ENCODE measurements around the gene MRAS.

The MRAS gene

DNA sequence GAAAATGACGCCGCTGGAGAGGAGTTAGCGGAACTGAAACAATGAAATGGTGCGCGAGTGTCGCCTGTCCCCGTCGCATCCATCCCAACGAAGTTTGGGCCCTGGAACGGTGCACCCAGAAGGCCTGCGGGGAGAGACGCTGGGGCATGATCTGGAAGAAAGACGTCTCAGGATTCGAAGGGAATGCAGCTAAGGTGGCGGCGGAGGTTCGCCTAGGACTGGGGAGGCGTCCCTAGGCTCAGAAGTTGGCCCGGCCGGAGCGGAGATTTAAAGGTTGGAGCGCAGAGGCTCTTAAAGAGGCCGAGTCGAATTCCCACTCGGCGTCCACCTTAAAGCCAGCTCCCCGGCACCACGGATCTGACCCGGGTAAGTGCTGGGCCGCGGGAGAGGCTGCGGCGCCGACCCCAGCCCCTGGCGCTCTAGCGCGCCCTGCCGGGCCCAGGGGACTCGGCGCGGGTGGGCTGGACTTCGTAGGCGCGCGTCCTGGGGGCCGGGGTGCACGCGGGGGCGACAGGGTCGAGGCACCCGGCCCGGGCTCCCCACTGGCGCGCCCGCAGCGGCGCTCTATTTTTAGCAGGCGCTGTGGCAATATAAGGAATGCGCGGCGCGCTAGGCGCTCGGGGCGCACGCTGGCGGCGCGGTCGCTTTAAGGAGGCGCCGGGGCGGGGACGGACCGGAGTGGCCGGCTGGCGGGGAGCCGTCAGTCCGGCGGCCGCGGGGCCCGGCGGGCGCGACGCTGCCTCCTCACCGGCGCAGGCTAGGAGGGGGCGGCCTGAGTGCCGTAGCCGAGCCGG, at the start of gene MRAS:
Gene MRAS (plus strand): TSS at position 620 of the 794 bp plus-strand sequence. CDS start 24,305 bp downstream, outside the sequence.
- peak in 1 of 2 experiments; percentile 20 for DNase-seq

- peak; percentile 29 to 30 for DNase-seq
Measured at GRCh38 chr3:138300647-138301046, 47.7 kb upstream of the MRAS start.

- DNase-seq: no peak
Measured at GRCh38 chr3:138303474-138303873, 44.9 kb upstream of the MRAS start.

GRCh38 chr3:138307899-138308298, 40.5 kb upstream of the MRAS start:
- no peak for DNase-seq

- DNase-seq: no peak
Measured at GRCh38 chr3:138308783-138309182, 39.6 kb upstream of the MRAS start.

DNA sequence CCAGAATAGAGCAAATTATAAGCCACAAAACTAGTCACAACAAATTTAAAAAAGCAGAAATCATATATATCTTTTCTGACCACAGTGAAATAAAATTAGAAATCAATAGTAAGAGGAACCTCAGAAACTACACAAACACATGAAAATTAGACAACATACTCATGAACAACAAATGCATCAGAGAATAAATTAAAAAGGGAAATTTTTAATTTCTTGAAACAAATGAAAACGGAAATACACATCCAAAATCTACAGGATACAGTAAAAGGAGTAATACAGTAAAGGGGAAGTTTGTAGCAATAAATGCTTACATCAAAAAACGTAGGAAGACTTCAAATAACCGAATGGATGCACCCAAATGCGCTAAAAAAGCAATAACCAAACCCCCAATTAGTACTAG, 37.9 kb upstream of the MRAS start:
- DNase-seq: no peak

DNA sequence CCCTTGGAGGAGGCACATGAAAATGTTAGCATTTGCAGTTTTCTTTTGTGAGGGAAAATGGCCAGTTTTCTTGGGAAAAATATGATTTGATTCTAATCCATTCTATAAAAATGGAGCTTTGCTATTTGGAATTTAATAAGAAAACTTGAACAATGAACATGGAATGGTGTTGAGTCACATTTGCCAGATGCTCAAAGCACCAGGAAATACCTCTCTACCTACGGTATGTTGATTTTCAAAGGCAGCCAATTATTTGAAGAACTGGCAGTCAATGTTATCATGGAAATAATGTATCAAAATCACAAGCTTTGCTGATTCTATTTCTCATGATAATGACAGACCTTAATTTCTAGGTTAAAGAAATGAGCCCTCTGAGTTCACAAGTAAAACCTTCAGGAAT, 33.6 kb upstream of the MRAS start:
- DNase-seq: no peak

- DNase-seq: no peak
Measured at GRCh38 chr3:138317687-138318086, 30.7 kb upstream of the MRAS start.

GRCh38 chr3:138323971-138324370, 24.4 kb upstream of the MRAS start:
- no peak for DNase-seq

DNA sequence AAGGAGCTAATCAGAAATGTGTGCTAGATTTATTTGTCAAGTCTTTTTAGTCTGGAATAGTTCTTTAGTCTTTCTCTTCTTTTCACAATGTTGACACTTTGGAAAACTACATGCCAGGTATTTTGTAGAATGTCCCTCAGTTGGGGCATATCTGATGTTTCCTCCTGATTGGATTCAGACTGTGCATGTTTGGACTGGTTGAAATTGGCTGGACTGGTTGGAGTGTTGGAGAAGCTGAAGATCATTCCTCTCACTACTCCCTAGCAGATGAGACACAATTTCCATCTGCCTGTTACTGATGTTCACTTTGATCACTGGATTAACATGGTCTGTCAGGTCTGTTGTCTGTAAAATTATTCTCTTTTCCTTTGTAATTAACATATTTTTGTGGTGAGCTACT, 22.4 kb upstream of the MRAS start:
- no peak for DNase-seq

DNA sequence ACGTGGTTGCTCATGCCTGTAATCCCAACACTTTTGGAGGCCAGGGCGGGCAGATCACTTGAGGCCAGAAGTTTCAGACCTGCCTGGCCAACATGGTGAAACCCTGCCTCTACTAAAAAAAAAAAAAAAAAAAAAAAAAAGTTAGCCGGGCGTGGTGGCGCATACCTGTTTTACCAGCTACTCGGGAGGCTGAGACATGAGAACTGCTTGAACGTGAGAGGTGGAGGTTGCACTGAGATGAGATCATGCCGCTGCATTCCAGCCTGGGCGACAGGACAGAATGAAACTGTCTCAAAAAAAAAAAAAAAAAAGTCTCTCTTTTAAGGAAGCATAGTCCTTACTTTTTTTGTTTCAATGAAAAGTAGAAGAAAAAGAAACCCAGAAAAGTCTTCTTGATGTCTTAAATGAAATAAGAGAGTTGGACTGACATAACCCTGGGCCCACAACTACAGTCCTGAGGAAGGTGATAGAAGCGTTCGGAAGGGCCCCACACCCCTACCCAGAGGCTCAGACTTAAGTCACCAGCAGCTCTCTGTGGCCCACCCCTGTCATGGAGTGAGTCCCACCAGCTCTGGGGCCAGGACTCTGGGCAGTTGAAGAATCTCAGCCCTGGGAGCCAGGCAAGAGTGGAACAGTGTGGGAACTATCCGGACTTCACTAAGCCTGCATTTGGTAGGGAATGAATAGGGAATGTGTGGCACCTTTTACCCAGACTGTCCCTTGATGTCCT, 21.3 kb upstream of the MRAS start:
- DNase-seq: no peak

DNA sequence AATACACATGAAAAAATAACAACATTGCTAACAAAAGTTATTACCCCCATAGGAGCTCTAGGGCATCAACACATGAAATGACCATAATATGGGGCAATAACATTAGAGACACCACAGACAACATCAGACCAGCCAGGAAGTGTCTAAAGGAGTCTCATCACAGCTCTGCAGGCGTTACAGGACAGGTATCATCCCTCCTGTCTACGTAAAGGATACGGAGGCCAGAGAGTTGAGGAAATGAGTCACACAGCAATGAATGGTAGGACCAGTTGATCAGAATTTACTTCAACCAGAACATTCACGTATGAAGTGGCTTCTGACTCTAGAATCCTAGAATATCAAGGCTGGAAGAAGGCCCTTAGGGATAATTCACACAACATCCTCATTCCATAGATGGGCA, 20.5 kb upstream of the MRAS start:
- DNase-seq: no peak

- no peak for DNase-seq
Measured at GRCh38 chr3:138328341-138328740, 20.0 kb upstream of the MRAS start.

GRCh38 chr3:138329127-138329983, 19.0 kb upstream of the MRAS start, which contains the start of gene NME9:
Gene NME9, minus strand, starts transcription at chr3:138329851. Its CDS starts 516 bp downstream, at chr3:138329335.
- peak; percentile 52 to 86 for DNase-seq

GRCh38 chr3:138329984-138330293, 18.4 kb upstream of the MRAS start:
- no peak for DNase-seq

- DNase-seq: no peak
Measured at GRCh38 chr3:138331143-138331894, 17.1 kb upstream of the MRAS start.

GRCh38 chr3:138332472-138333073, 15.8 kb upstream of the MRAS start:
- DNase-seq: peak in 1 of 2 experiments; percentile 4

GRCh38 chr3:138334608-138335007, 13.8 kb upstream of the MRAS start:
- no peak for DNase-seq

GRCh38 chr3:138336454-138336999, 11.9 kb upstream of the MRAS start:
- DNase-seq: no peak

DNA sequence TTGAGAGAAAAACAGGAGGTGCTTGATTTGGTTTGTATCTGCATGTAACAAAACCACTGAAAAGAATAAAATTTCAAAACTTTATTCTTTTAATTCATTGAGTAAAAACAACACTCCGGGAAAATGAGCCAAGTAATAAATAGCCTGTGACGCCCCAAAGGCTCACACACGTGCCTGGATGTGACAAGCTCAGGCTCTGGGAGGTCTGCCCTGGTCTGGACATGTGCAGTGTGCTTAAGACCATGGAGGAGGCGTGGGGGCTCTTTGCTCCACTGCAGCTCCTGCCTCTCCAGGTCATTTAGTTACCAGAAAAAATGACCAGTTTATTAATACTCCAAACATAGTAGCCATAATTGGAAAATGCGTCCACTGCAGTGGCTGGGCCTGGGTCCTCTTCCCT, 10.1 kb upstream of the MRAS start:
- DNase-seq: no peak

DNA sequence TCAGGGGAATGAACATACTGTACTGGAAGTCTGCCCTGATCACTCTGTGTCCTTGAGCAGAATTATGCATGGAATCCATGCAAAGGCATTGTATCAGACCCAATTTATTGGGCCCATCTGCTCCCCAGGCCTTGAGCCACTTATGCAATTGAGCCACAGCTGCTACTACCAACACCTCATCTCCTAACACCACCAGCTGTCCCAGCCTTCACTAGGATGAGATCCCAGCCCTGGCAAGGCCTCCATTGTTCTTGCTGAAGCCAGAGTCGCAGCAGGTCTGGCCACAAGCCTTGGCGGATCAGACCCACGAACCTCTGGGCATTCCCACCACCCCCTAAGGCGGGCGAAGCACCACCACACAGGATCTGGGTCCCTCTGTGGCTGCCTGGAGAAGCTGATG, 9.6 kb upstream of the MRAS start:
- peak in 1 of 2 experiments; percentile 26 for DNase-seq

DNA sequence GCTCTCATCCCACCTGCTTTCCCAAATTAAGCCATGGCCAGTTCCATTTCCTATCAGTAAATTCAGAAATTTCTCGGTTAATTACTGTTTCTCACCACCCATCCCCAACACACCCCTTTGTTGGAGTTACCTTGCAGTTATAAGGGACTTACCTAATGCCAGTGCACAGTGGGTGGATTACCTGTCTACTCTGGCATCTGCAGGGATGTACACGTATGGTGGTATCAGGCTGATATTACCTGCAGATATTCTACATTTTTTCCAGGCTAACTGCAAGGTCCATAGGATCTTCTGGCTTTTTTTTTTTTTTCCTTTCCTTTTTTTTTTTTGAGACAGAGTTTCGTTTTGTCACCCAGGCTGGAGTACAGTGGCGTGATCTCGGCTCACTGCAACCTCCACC, 7.9 kb upstream of the MRAS start:
- no peak for DNase-seq
